Fibroblast of mammary gland (primary cell): ENCODE results near the gene C20orf173.

ENCODE experiments used
- DNase-seq: peaks from one replicate; pipeline ENCODE4 v3.0.0-alpha.2; 2010; ENCODE audit warnings: low read depth
- H3K4me3 ChIP-seq: 2 replicates; pipeline ENCODE4 v1.5.1; 2011; ENCODE audit warnings: low read depth, mild to moderate bottlenecking, low read length, moderate library complexity; ENCODE audit not compliant: control insufficient read depth
- TF ChIP-seq, protein P1 (sequence below): conservative IDR thresholded peaks from 2 replicates; pipeline ENCODE4 v1.5.1; 2011; ENCODE audit warnings: low read depth, low read length, inconsistent platforms; ENCODE audit not compliant: control insufficient read depth, insufficient read depth

The C20orf173 gene

DNA sequence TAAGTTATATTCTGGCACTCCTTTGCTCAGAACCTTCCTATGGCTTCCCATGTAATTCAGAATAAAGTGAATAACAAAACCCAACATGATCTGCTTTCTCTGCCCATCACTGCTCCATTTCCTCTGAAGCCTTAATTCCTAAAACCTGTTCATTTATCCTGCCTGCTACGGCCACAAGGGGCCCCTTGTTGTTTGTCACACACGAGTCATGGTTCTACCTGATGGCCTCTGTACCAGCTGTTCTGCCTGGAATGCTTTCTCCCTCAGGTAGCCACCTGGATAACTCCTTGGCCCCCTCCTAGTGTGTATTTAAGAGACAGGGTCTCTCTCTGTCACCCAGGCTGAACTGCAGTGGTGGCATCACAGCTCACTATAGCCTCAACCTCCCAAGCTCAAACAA is 39.2 kb upstream of the C20orf173 start:
- H3K4me3 ChIP-seq: no peak overlapping the region
- TF ChIP-seq, protein P1, sequence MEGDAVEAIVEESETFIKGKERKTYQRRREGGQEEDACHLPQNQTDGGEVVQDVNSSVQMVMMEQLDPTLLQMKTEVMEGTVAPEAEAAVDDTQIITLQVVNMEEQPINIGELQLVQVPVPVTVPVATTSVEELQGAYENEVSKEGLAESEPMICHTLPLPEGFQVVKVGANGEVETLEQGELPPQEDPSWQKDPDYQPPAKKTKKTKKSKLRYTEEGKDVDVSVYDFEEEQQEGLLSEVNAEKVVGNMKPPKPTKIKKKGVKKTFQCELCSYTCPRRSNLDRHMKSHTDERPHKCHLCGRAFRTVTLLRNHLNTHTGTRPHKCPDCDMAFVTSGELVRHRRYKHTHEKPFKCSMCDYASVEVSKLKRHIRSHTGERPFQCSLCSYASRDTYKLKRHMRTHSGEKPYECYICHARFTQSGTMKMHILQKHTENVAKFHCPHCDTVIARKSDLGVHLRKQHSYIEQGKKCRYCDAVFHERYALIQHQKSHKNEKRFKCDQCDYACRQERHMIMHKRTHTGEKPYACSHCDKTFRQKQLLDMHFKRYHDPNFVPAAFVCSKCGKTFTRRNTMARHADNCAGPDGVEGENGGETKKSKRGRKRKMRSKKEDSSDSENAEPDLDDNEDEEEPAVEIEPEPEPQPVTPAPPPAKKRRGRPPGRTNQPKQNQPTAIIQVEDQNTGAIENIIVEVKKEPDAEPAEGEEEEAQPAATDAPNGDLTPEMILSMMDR: peak; percentile 25
- DNase-seq: no peak

DNA sequence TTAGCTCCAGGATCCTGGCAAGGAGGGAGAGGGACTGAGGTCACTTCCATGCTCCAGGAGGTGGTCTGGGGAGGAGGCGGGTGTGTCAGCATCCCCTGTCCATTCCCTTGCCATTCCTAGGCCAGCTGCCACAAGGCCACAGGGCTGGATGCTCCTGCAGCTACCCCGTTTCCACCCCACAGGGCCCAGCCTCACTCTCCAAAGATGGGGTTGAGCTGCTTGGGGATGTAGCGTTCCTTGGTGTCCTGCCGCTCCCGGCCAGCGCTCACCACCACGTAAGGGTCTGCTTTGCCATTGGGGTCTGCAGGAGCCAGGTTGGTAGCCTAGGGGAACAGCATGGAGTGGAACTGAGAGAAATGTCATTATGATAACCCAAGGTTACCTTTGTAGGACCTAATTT is 35.5 kb upstream of the C20orf173 start:
- TF ChIP-seq, protein P1: no peak
- H3K4me3 ChIP-seq: no peak overlapping the region
- DNase-seq: no peak

DNA sequence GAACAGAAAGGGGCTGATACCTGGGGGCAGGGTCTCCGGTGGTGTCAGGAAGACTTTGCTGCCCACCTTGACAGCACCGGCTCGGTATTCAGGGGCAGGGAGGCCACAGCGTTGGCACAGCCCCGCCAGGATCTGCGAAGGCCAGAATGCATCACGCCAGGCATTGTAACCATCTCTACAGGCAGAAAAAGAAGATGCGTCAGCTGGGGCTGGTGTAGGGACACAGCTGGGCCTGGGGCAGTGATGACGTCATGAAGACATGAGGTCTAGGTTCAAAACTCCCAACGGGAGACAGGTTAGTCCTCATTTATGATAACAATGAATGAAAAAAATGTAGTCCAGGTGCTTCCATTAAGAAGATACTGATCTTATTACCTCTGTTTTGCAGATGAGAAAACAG is 34.4 kb upstream of the C20orf173 start:
- no peak overlapping the region for H3K4me3 ChIP-seq

DNA sequence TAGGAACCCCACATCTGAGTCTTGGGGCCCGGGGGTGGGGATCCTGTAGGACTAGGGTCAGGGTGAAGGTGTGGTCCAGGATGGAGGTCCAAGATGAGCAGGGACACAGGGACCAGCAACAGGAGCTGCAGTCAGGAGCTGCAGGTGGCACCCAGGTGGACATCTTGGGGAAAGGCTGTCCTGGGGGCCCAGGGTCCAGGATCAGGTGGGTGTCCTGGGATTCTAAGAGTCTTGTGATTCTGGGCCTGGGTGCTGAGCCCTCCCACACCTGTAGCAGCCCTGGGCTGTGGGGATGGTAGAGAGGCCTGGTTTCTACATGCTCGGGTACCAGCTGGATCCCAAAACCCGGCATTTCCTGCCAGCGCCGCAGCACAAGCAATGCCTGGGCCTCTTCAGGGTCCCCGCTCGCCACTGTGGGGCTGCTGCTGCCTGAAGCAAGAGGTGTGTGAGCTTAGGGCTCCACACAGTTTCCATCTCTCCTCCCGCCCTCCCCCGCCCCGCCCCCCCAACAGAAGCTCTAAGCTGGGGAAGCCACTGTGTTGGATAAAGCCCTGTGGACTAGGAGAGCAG is 33.2 kb upstream of the C20orf173 start:
- TF ChIP-seq, protein P1: no peak

More for the DNA sequence above, 34.4 kb upstream of the C20orf173 start:
- TF ChIP-seq, protein P1: no peak
- DNase-seq: no peak

DNA sequence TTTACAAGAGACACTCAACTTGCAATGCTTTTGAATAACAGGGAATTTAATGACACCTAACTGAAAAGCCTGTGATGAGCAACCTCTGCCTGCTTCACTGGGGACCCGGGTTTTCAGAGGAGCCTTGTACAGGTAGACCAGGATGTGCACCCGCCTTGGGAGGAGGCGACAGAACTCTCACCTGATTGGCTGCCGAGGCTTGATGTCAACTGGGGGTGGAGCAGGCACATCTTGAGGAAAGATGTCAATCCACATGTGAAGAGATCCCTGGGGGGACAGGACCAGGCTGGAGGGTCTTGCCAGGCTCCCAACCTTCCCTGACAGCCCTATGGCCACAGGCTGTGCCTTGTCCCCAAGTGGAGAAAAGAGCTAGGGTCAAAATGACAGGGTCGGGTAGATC is 32.2 kb upstream of the C20orf173 start:
- no peak for DNase-seq
- H3K4me3 ChIP-seq: no peak overlapping the region
- TF ChIP-seq, protein P1: no peak

More for the DNA sequence above, 33.2 kb upstream of the C20orf173 start:
- DNase-seq: no peak
- H3K4me3 ChIP-seq: no peak overlapping the region

DNA sequence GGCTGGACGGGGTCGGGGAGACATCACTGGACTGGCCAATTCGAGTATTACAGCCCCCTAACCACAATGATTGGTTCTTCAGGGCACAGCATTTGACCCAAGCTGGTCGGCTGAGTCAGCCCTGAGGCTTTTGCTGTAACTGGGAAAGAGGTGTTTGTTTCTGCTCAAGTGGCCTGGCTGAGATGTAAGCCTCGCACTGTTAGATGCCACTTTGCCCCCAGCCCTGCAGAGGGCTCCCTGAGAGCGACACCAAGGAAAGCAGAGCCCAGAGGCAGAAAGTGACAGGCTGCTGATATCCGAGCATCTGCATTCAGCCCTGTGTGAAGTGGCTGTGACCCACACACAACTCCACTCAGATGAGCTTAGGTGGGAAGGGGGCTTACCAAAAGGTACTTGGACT is 31.8 kb upstream of the C20orf173 start:
- peak; percentile 34 for DNase-seq
- H3K4me3 ChIP-seq: no peak overlapping the region
- TF ChIP-seq, protein P1: no peak

DNA sequence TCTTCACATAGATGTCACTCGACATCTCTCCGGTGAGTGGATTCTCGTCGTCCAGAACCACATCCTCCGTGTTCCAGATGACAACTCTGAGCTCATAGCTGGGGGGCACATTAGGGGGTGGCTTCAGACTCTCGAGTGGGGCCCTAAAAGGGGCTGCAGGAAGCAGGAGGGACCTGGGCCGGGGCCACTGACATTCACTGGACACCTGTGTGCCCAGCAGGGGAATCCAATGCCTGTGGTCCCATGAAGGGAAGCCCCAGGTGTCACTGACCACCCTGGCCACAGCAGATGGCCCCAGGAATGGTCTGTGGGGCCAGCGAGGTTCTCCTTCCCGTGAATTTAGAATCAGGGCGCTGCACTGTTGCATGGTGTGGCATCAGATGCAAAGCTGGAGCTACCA is 31.1 kb upstream of the C20orf173 start:
- DNase-seq: no peak
- no peak overlapping the region for H3K4me3 ChIP-seq

More for the DNA sequence above, 31.1 kb upstream of the C20orf173 start:
- TF ChIP-seq, protein P1: no peak
